ENCODE results near the gene ULBP2. TPM values are rescaled to one million over a fixed set of nuclear protein-coding genes. Genes with fewer than 3 reads are reported as not detected.

Gene ULBP2
- total and polyA plus RNA-seq, 2 of the 8 experiments (the other 6 are each of a cell fraction or from before 2014, with no cell fraction given): 0.05 TPM; not detected in 1

GRCh38 chr6:149950423-149950822 is 8.6 kb downstream of the ULBP2 start:
- H2BK15ac ChIP-seq (ENCODE audit: low read length): no peak overlapping the region
- WGBS, 2 experiments (ENCODE audit: extremely low coverage in 1 of 2, insufficient coverage in 1 of 2, insufficient read length in 1 of 2, insufficient replicate concordance in 2 of 2, low coverage in 1 of 2, low lambda C conversion rate in 2 of 2, missing lambda C conversion rate in 1 of 2): 66% methylated on average over 8 of the region's 8 CpGs; no CpG with 5 or more reads in 1 of the 2 experiments
- TF ChIP-seq SRF (IDR thresholded peaks at IDR 0.05; ENCODE audit: low read depth, low read length): no peak
- TF ChIP-seq SP2 (IDR thresholded peaks at IDR 0.05; ENCODE audit: low read length): no peak
- no peak for TF ChIP-seq GTF2F1 (IDR thresholded peaks at IDR 0.05; ENCODE audit: borderline replicate concordance, low read depth, low read length)
- no peak for TF ChIP-seq ATF3 (IDR thresholded peaks at IDR 0.05; ENCODE audit: insufficient read depth, low read depth, low read length)
- no peak for TF ChIP-seq KDM4A (IDR thresholded peaks at IDR 0.05; ENCODE audit: low read depth, low read length, severe bottlenecking)
- TF ChIP-seq BRCA1 (IDR thresholded peaks at IDR 0.05; ENCODE audit: low read depth, low read length): no peak
- no peak for TF ChIP-seq CTBP2 (IDR thresholded peaks at IDR 0.05; ENCODE audit: borderline replicate concordance, insufficient read depth, insufficient read length, low read length)
- TF ChIP-seq KDM1A (IDR thresholded peaks at IDR 0.05; ENCODE audit: borderline replicate concordance, low read length): no peak
- TF ChIP-seq RNF2 (IDR thresholded peaks at IDR 0.05; ENCODE audit: borderline replicate concordance, low read depth, low read length, missing control alignments, poor library complexity, severe bottlenecking): no peak
- no peak for TF ChIP-seq GABPA (IDR thresholded peaks at IDR 0.05; ENCODE audit: borderline replicate concordance, insufficient read depth, low read length)
- no peak for TF ChIP-seq NANOG (IDR thresholded peaks at IDR 0.05; ENCODE audit: insufficient read depth, low read depth, low read length, poor library complexity, severe bottlenecking)

More at GRCh38 chr6:149950423-149950822, 8.6 kb downstream of the ULBP2 start:
- Histone ChIP-seq H3K56ac (replicated peaks; ENCODE audit: insufficient read length, low read depth, low read length) (no peak overlapping the region), H4K20me1 (replicated peaks in 1 of 2; ENCODE audit: control insufficient read depth in 1 of 2, insufficient read depth in 2 of 2, low read length in 2 of 2) (peaks cover 0 to 2% of the 10 kb centered on the region in 2 experiments), H3K23ac (ENCODE audit: insufficient read length) (no peak overlapping the region), H2BK120ac (replicated peaks; ENCODE audit: low read depth, low read length) (no peak overlapping the region), H2BK12ac (ENCODE audit: low read depth, low read length) (no peak overlapping the region), H3K18ac (ENCODE audit: extremely low read depth, low read length) (no peak overlapping the region), H3K27ac (ENCODE audit: low read depth, low read length) (no peak overlapping the region), H3K36me3 (ENCODE audit: control insufficient read depth in 2 of 4, insufficient read depth in 4 of 4, low read length in 3 of 4) (no peaks in the 10 kb centered on the region), H3K27me3 (replicated peaks in 1 of 4; ENCODE audit: control insufficient read depth in 3 of 4, extremely low read depth in 1 of 4, insufficient read depth in 3 of 4, low read length in 3 of 4) (peaks cover 13 to 62% (median 38%) of the 10 kb centered on the region in 4 experiments), H3K23me2 (ENCODE audit: low read depth, low read length) (peaks cover 1% of the 10 kb centered on the region; the same call in 1 of the 2 replicates), H4K91ac (replicated peaks; ENCODE audit: insufficient read length, low read length) (no peak overlapping the region), H2BK5ac (ENCODE audit: low read depth, low read length) (no peak overlapping the region), H4K8ac (ENCODE audit: extremely low read depth, insufficient read depth, low read length) (no peak overlapping the region), H3K9ac (replicated peaks in 1 of 4; ENCODE audit: extremely low read depth in 1 of 4, low read depth in 3 of 4, low read length in 3 of 4) (no peak overlapping the region), H3K4me1 (replicated peaks in 1 of 4; ENCODE audit: control insufficient read depth in 3 of 4, insufficient read depth in 4 of 4, low read length in 3 of 4) (peaks cover 0 to 2% (median 0%) of the 10 kb centered on the region in 4 experiments; a peak in 1 of 7 replicates), H2AK5ac (ENCODE audit: low read depth, low read length) (no peak overlapping the region), H3K4me2 (ENCODE audit: insufficient read depth in 1 of 2, low read depth in 2 of 2, low read length in 2 of 2) (no peak overlapping the region), H3K79me1 (ENCODE audit: low read depth, low read length) (no peaks in the 10 kb centered on the region), H3K9me3 (ENCODE audit: insufficient read depth in 2 of 2, low read depth in 1 of 2, low read length in 1 of 2) (no peaks in the 10 kb centered on the region), H2AFZ (ENCODE audit: low read length) (no peak overlapping the region), H2BK20ac (ENCODE audit: low read length) (no peak overlapping the region), H3K4ac (replicated peaks; ENCODE audit: insufficient read length, low read depth, low read length) (no peak overlapping the region), H3K14ac (ENCODE audit: insufficient read length) (no peak overlapping the region), H4K5ac (ENCODE audit: insufficient read length, low read depth, low read length) (no peak overlapping the region), H3K4me3 (ENCODE audit: extremely low read depth in 1 of 4, insufficient read depth in 2 of 4, low read depth in 3 of 4, low read length in 4 of 4) (no peak overlapping the region), H3K79me2 (ENCODE audit: control insufficient read depth in 1 of 2, insufficient read depth in 2 of 2, low read length in 2 of 2) (no peaks in the 10 kb centered on the region)
- POLR2A ChIA-PET (ENCODE audit: partially characterized antibody): no interaction called here
- CTCF ChIA-PET (ENCODE audit: partially characterized antibody): interaction anchor here (0.6 to 2.3 kb wide), 8 partner anchors 11 to 867 kb away, joined by 3 to 14 read pairs (median 4); no protein-coding TSS in a partner anchor
- DNase-seq (ENCODE audit: low read depth in 1 of 2, low spot score in 2 of 2): peak in 1 of 2 experiments; percentile 31
- no peak for FAIRE-seq

All from H1 (cell line).